Endothelial cell of umbilical vein (primary cell): ENCODE results near the gene CSMD2. TPM values are rescaled to one million over a fixed set of nuclear protein-coding genes. Genes with fewer than 3 reads are reported as not detected.

Experiments
- BruUV-seq: library from RNA; stranded (reverse); fragments of 400-500 nt; replicated peaks from 2 replicates; lab custom pipeline; 2021; lab: Mats Ljungman, UMichigan
- CTCF ChIA-PET: fragments of 300-600, 350-600 bp; sonication (Branson Sonifier 250); formaldehyde crosslinking; loops from one replicate; lab custom pipeline; 2021; ENCODE audit warnings: antibody characterized with exemption, inconsistent platforms; lab: Charles Lee
- POLR2A ChIA-PET: fragments of 300-600, 350-600 bp; sonication (Branson Sonifier 250); formaldehyde crosslinking; loops from one replicate; lab custom pipeline; 2021; ENCODE audit warnings: antibody characterized with exemption, inconsistent platforms; lab: Charles Lee
- DNase-seq: peaks from one replicate; pipeline ENCODE4 v3.0.0-alpha.2; 2011; ENCODE audit warnings: low read depth, low spot score
- FAIRE-seq: peaks from 2 replicates; lab custom pipeline; 2011; peaks lifted over from hg19 to GRCh38; lab: Jason Lieb, UNC
- H2AFZ ChIP-seq: 2 replicates; pipeline ENCODE4 v1.6.0; 2012; ENCODE audit warnings: low read depth, low read length, control low read depth, inconsistent platforms
- H3K27ac ChIP-seq: 2 replicates; pipeline ENCODE4 v1.5.1; 2011; ENCODE audit warnings: low read depth, mild to moderate bottlenecking, control low read depth, low read length, moderate library complexity; ENCODE audit not compliant: insufficient read depth
- H3K27me3 ChIP-seq, 2 experiments: 2 replicates each; pipeline versions ENCODE4 v1.6.0 to v1.6.1; 2011; ENCODE audit warnings: low read length in 2 of 2, mixed read lengths in 1 of 2; ENCODE audit not compliant: control insufficient read depth in 2 of 2, insufficient read depth in 2 of 2
- H3K36me3 ChIP-seq, 2 experiments: 2 replicates in 1 of 2; 3 replicates in 1 of 2; pipeline ENCODE4 v1.5.1; 2011; ENCODE audit warnings: low read length in 2 of 2, mild to moderate bottlenecking in 1 of 2, moderate library complexity in 1 of 2; ENCODE audit not compliant: control insufficient read depth in 2 of 2, insufficient read depth in 2 of 2; ENCODE audit errors: extremely low read depth in 1 of 2
- H3K4me1 ChIP-seq: 3 replicates; pipeline ENCODE4 v1.5.1; 2011; ENCODE audit warnings: mild to moderate bottlenecking, low read length; ENCODE audit not compliant: control insufficient read depth, insufficient read depth; ENCODE audit errors: extremely low read depth
- H3K4me2 ChIP-seq: 2 replicates; pipeline ENCODE4 v1.6.1; 2011; ENCODE audit warnings: low read length, control low read depth, mixed read lengths; ENCODE audit not compliant: insufficient read depth
- H3K4me3 ChIP-seq, 3 experiments: fragments of 200-600 bp in 1 of 3; sonication (generic), shearing (Covaris generic) in 1 of 3; replicated peaks in 1 of 3; 2 replicates each; pipeline ENCODE4 v1.5.1; 2011 to 2016; ENCODE audit warnings: control low read depth in 3 of 3, low read length in 3 of 3, mild to moderate bottlenecking in 2 of 3, inconsistent platforms in 1 of 3, low read depth in 1 of 3, moderate library complexity in 1 of 3; ENCODE audit not compliant: insufficient read depth in 1 of 3
- H3K79me2 ChIP-seq: 2 replicates; pipeline ENCODE4 v1.6.0; 2012; ENCODE audit warnings: low read length, inconsistent platforms; ENCODE audit not compliant: control insufficient read depth, insufficient read depth
- H3K9ac ChIP-seq: replicated peaks from 2 replicates; pipeline ENCODE3; 2011; ENCODE audit warnings: low read length, control low read depth; ENCODE audit not compliant: insufficient read depth; ENCODE audit errors: extremely low read depth
- H3K9me1 ChIP-seq: replicated peaks from 3 replicates; pipeline ENCODE4 v1.6.0; 2011; ENCODE audit warnings: mild to moderate bottlenecking, low read length; ENCODE audit not compliant: control insufficient read depth, insufficient read depth; ENCODE audit errors: extremely low read depth
- H3K9me3 ChIP-seq: replicated peaks from 2 replicates; pipeline ENCODE4 v1.5.1; 2012; ENCODE audit warnings: low read length, inconsistent platforms; ENCODE audit not compliant: control insufficient read depth, insufficient read depth
- H4K20me1 ChIP-seq: replicated peaks from 2 replicates; pipeline ENCODE3; 2011; ENCODE audit warnings: mild to moderate bottlenecking, low read length; ENCODE audit not compliant: control insufficient read depth, insufficient read depth; ENCODE audit errors: extremely low read depth
- CTCF ChIP-seq, 2 donors: IDR thresholded peaks; 1 replicate in 1 of 2; 2 replicates in 1 of 2; pipeline ENCODE4 v1.5.1; 2011; ENCODE audit warnings: low read length in 2 of 2, mild to moderate bottlenecking in 2 of 2, moderate library complexity in 2 of 2, control low read depth in 1 of 2, inconsistent platforms in 1 of 2, low read depth in 1 of 2; ENCODE audit not compliant: insufficient read depth in 1 of 2; ENCODE audit errors: extremely low read depth in 1 of 2
- EZH2 ChIP-seq: IDR thresholded peaks from 2 replicates; pipeline ENCODE4 v1.6.1; 2012; ENCODE audit warnings: borderline replicate concordance, low read depth, mild to moderate bottlenecking, moderate library complexity, low read length, inconsistent platforms; ENCODE audit not compliant: severe bottlenecking
- FOS ChIP-seq: IDR thresholded peaks from 2 replicates; pipeline ENCODE4 v1.6.1; 2011; ENCODE audit warnings: mild to moderate bottlenecking, low read length, moderate library complexity, borderline replicate concordance; ENCODE audit not compliant: insufficient read depth
- GATA2 ChIP-seq: IDR thresholded peaks from 2 replicates; pipeline ENCODE4 v1.7.0; 2011; ENCODE audit warnings: low read depth, mild to moderate bottlenecking, moderate library complexity, mixed read lengths, low read length; ENCODE audit not compliant: insufficient read length, insufficient read depth
- JUN ChIP-seq: IDR thresholded peaks from 2 replicates; pipeline ENCODE4 v1.6.1; 2011; ENCODE audit warnings: borderline replicate concordance, low read depth; ENCODE audit not compliant: insufficient read length, insufficient read depth
- MAX ChIP-seq: IDR thresholded peaks from 2 replicates; pipeline ENCODE4 v1.6.1; 2011; ENCODE audit not compliant: insufficient read depth, insufficient read length
- MYC ChIP-seq: IDR thresholded peaks from one replicate; pipeline ENCODE4 v1.6.1; 2011; ENCODE audit warnings: mild to moderate bottlenecking, low read depth, low read length
- POLR2A ChIP-seq: IDR thresholded peaks from 2 replicates; pipeline ENCODE4 v1.6.1; 2012; ENCODE audit warnings: low read depth, mild to moderate bottlenecking, control low read depth, low read length
- POLR2AphosphoS5 ChIP-seq: IDR thresholded peaks from 2 replicates; pipeline ENCODE4 v1.6.1; 2012; ENCODE audit warnings: low read depth, mild to moderate bottlenecking, control low read depth, low read length, moderate library complexity; ENCODE audit not compliant: insufficient read depth
- dilution Hi-C: fragments of 300-500 bp; cut with MboI; formaldehyde crosslinking; loops from one replicate; pipeline ENCODE4 v1.15.0; 2019; ENCODE audit warnings: low sequenced_read_pairs; ENCODE audit not compliant: extremely low pct_ligation_motif_present
- intact Hi-C: fragments of 100-400 bp; cut with micrococcal nuclease; formaldehyde crosslinking; loops from one replicate; pipeline ENCODE4 v1.10.0; 2022
- polyA plus RNA-seq, 4 experiments: library from polyadenylated mRNA; depleted of rRNA in 3 of 4; stranded (reverse) in 3 of 4; unstranded in 1 of 4; fragments of >200 nt; gene quantifications; 2 replicates each; pipeline versions ENCODE4 v1.2.1 to v1.2.3, GENCODE V29; 2011 to 2012; ENCODE audit warnings: missing spikeins in 1 of 4
- total RNA-seq: library from RNA; stranded (reverse); gene quantifications from 2 replicates; pipeline ENCODE4 v1.2.3, GENCODE V29; 2021

The CSMD2 gene
- total and polyA plus RNA-seq, 2 donors (not counting 3 experiments of a cell fraction or from before 2014, with no cell fraction given), result under 0.01 TPM; not detected in 1

GRCh38 chr1:33572387-33572786 is 592.6 kb downstream of the CSMD2 start:
- no TSS peak for BruUV-seq
- no peak for FAIRE-seq
- Histone ChIP-seq H3K9me3 (no peaks in the 10 kb centered on the region), H3K79me2 (no peaks in the 10 kb centered on the region), H3K9me1 (no peaks in the 10 kb centered on the region), H4K20me1 (no peaks in the 10 kb centered on the region), H3K4me2 (no peak overlapping the region), H3K27me3 (no peaks in the 10 kb centered on the region), H3K4me1 (no peaks in the 10 kb centered on the region), H3K4me3 (no peak overlapping the region), H2AFZ (no peak overlapping the region), H3K27ac (no peak overlapping the region), H3K9ac (no peak overlapping the region), H3K36me3 (no peaks in the 10 kb centered on the region)
- CTCF ChIA-PET, result interaction anchor here (0.6 to 1.5 kb wide), 2 partner anchors 9 to 61 kb away, joined by 3 read pairs; no protein-coding TSS in a partner anchor
- POLR2A ChIA-PET, result no interaction called here
- dilution Hi-C loops (no loop called here), intact Hi-C loops (no loop called here)
- DNase-seq, result no peak
- TF ChIP-seq JUN (no peak), FOS (no peak), POLR2A (no peak), POLR2AphosphoS5 (no peak), EZH2 (no peak), MAX (no peak), CTCF (IDR thresholded peaks at IDR 0.05; ENCODE audit: extremely low read depth in 1 of 2, insufficient read depth in 1 of 2, low read depth in 1 of 2, low read length in 2 of 2) (no peak), MYC (no peak), GATA2 (no peak)
